Measurements from ENCODE around the gene MST1.

Gene MST1

GRCh38 chr3:49717959-49718857 is 28.9 kb upstream of the MST1 start:
- no peak for DNase-seq (ENCODE audit: low read depth in 2 of 2)

GRCh38 chr3:49717211-49717958 is 28.1 kb upstream of the MST1 start:
- no peak for DNase-seq (ENCODE audit: low read depth in 2 of 2)

GRCh38 chr3:49716691-49717210 is 27.5 kb upstream of the MST1 start:
- no peak for DNase-seq (ENCODE audit: low read depth in 2 of 2)

GRCh38 chr3:49716169-49716568 is 26.9 kb upstream of the MST1 start:
- DNase-seq (ENCODE audit: low read depth in 2 of 2), result no peak

DNA sequence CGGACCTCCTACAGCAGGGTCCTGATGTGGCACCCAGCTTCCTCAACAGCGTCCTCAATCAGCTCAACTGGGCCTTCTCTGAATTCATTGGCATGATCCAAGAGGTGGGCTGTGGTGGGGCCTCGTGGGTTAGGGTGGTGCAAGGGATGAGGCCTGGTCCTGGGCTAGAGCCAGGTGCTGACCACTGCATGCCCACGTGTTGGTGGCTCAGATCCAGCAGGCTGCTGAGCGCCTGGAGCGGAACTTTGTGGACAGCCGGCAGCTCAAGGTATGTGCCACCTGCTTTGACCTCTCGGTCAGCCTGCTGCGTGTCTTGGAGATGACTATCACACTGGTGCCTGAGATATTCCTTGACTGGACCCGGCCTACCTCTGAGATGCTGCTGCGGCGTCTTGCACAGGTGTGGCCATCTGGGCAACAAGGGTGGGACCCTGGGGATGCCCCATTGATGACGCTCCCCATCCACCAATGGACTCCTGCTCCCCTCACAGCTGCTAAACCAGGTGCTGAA is 26.4 kb upstream of the MST1 start:
- DNase-seq (ENCODE audit: low read depth in 2 of 2), result no peak

DNA sequence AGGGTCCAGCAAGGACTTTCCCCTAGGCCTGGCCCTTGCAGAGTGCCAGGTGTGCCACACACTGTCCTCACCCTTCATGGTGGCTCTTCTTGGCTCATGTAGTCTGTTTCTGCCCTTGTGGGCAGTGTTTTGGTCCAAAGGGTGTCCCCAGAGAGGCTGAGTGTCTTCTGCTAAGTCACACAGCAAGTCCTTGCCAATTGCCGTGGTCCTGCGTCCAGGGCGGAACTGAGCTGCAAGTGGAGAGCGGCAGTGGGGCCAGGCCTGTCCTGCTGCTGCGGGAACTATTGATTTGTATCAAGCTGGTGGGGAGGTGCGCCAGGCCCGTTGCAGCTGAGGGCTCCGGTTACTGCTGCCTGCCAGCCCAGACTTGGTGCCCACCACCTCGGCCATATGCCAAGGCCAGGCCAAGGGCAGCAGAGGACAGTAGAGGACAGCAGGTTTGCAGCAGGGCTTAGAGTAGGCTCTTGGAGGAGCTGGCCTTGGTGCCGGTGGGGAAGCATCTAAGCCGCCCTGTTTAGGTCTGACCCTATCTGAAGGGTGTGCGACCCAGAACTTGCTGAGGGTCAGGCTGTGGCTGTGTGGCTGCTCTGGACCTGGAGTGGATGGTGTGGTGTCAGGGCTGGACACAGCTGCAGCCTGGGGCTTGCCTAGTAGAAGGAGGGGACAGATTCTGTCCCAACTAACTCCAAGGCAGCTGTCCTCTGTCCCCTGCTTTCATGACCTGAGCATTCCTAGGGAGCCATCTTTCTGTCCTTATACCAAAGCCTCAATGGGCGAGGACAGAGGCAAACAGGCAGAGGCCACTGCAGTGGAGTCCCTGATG is 25.7 kb upstream of the MST1 start:
- DNase-seq (ENCODE audit: low read depth in 2 of 2), result no peak

- DNase-seq (ENCODE audit: low read depth in 2 of 2), result no peak
Observed at GRCh38 chr3:49713336-49714105, 24.2 kb upstream of the MST1 start.

- no peak for DNase-seq (ENCODE audit: low read depth in 2 of 2)
Observed at GRCh38 chr3:49712631-49713317, 23.5 kb upstream of the MST1 start.

DNA sequence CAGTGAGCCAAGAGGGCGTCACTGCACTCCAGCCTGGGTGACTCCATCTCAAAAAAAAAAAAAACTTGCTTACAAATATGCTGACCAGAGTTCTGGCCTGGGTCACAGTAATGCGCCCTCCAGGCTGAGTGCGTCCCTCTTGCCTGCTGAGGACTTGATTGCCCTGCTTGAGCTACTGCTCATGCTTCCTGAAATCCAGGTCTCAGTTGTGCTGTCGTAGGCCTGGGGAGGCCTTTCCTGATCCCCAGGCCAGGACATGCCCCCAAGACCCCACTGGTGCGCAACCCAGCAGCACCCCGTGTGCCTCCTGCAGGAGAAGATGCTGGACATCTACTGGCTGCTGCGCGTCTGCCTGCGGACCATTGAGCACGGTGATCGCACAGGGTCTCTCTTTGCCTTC is 22.9 kb upstream of the MST1 start:
- no peak for DNase-seq (ENCODE audit: low read depth in 2 of 2)

DNA sequence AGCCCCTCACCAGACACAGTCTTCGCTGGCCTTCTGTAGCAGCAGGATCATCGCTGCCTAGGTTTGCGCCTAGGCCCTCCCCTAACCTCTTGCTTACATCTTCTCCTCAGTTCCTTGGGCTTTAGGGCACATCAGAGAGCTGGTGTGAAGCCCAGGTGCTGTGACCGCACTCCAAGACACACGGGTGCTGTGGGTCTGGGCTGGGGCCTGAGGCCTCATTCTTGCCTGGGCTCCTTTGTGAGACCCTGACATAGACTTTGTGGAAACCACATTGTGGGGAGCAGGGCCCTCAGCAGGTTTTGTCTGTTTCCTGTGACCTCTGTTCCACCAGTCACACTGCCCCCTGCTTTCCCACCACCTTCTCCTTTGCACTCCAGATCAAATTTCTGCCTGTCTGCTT is 22.2 kb upstream of the MST1 start:
- no peak for DNase-seq (ENCODE audit: low read depth in 2 of 2)

GRCh38 chr3:49709852-49710251 is 20.6 kb upstream of the MST1 start:
- no peak for DNase-seq (ENCODE audit: low read depth in 2 of 2)

GRCh38 chr3:49707113-49707480 is 17.8 kb upstream of the MST1 start:
- no peak for DNase-seq (ENCODE audit: low read depth in 2 of 2)

- DNase-seq (ENCODE audit: low read depth in 2 of 2), result no peak
Observed at GRCh38 chr3:49706456-49707112, 17.3 kb upstream of the MST1 start.

DNA sequence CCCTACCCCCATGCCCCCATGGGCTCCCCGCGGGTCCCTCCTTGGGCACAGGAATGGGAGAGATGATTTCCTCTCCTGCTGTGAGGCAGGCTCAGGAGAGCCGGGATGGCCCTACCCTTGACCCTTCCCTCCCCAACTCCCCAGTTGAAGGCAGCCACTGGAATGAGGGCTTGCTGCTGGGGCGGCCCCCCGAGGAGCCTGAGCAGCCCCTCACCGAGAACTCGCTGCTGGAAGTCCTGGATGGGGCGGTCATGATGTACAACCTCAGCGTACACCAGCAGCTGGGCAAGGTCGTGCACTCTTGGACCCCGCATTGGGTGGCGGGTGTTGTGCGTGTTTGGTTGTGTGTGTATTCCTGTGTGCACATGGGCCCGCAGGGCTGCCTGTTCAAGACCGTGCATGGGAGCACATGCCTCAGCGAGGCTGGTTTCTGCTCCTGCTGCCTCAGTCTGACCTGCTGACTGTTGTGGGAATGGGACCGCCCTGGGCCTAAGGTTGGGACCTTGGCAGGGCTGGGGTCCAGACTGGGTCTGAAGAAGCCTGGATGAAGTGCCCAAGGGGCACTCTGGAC is 16.2 kb upstream of the MST1 start:
- DNase-seq (ENCODE audit: low read depth in 2 of 2), result no peak

DNA sequence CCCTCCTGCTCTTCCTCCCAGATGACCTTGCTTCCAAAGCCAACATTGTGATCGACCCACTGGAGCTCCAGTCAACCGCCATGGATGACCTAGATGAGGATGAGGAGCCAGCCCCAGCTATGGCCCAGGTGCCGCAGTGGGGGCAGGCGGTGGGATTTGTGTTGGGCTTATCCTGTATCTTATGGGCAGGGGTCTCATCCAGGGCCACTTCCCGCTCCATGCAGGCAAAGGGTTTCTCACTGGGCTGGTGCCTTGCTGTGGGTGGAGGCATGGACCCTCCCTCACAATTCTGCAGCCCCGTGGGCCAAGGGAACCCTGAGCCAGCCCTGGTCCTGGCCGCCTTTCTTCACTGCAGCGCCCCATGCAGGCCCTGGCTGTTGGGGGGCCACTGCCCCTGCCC is 15.4 kb upstream of the MST1 start:
- no peak for DNase-seq (ENCODE audit: low read depth in 2 of 2)

- no peak for DNase-seq (ENCODE audit: low read depth in 2 of 2)
Observed at GRCh38 chr3:49703956-49704355, 14.7 kb upstream of the MST1 start.

- peak in 1 of 2 donors; percentile 42 for DNase-seq (ENCODE audit: low read depth in 2 of 2)
Observed at GRCh38 chr3:49703443-49703927, 14.2 kb upstream of the MST1 start.

DNA sequence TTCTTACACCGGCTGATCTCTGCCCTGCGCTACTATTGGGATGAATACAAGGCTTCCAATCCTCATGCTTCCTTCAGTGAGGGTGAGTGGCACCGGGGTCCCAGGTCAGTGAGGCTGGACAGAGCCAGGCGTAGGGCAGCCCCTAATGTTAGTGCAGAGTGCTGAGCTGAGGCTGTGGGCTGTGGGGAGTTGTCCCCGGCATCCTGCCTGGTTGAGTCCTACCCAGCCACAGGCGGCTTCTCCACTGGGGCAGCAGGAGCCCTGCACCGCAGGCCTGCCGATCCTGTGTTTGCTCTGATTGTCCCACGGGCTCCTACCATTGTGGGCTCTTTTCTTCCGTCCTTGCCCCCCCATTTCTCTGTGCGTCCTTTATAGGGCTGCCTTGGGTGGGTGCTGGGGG is 13.4 kb upstream of the MST1 start:
- no peak for DNase-seq (ENCODE audit: low read depth in 2 of 2)

- DNase-seq (ENCODE audit: low read depth in 2 of 2), result no peak
Observed at GRCh38 chr3:49701388-49702077, 12.3 kb upstream of the MST1 start.
